Measurements from ENCODE around the gene GZMM. TPM values are rescaled to one million over a fixed set of nuclear protein-coding genes. Genes with fewer than 3 reads are reported as not detected.
A peak's percentile ranks its signal among the peaks of the same experiment; 100 is the strongest.

GZMM gene
- total and polyA plus RNA-seq, 2 experiments from 2014 or later, result not detected

GRCh38 chr19:530134-531008 lies 13.5 kb upstream of the GZMM start:
- Histone ChIP-seq H3K9me3 (ENCODE audit: low read depth) (no peaks in the 10 kb centered on the region), H3K4me1 (ENCODE audit: insufficient read depth) (peaks cover 7% of the 10 kb centered on the region), H3K79me2 (ENCODE audit: insufficient read depth) (peaks cover 33% of the 10 kb centered on the region), H3K36me3 (ENCODE audit: low read depth) (no peaks in the 10 kb centered on the region), H3K9me2 (ENCODE audit: insufficient read depth) (no peaks in the 10 kb centered on the region), H3F3A (ENCODE audit: insufficient read depth) (no peaks in the 10 kb centered on the region), H3K27ac (no peak overlapping the region), H3K9ac (peak overlapping the region; percentile 82), H3K4me2 (ENCODE audit: unreplicated experiment) (peak overlapping the region; percentile 75), H2AFZ (peak overlapping the region; percentile 86), H3K4me3 (peak overlapping the region; percentile 79), H4K20me1 (ENCODE audit: insufficient read depth) (no peaks in the 10 kb centered on the region), H3K27me3 (replicated peaks; ENCODE audit: insufficient read depth) (no peaks in the 10 kb centered on the region)
- WGBS, 2 experiments (ENCODE audit: low coverage in 1 of 2, low lambda C conversion rate in 2 of 2, missing lambda C conversion rate in 2 of 2), result 66 to 69% methylated on average over 34 to 38 of the region's 38 CpGs
- in situ Hi-C loops (cut with MboI), result no loop called here
- TF ChIP-seq EZH2phosphoT487 (IDR thresholded peaks at IDR 0.05; ENCODE audit: insufficient read depth, low read depth) (no peak), EZH2 (IDR thresholded peaks at IDR 0.05; ENCODE audit: insufficient read depth, poor library complexity, severe bottlenecking) (no peak)
- DNase-seq, result no peak

DNA sequence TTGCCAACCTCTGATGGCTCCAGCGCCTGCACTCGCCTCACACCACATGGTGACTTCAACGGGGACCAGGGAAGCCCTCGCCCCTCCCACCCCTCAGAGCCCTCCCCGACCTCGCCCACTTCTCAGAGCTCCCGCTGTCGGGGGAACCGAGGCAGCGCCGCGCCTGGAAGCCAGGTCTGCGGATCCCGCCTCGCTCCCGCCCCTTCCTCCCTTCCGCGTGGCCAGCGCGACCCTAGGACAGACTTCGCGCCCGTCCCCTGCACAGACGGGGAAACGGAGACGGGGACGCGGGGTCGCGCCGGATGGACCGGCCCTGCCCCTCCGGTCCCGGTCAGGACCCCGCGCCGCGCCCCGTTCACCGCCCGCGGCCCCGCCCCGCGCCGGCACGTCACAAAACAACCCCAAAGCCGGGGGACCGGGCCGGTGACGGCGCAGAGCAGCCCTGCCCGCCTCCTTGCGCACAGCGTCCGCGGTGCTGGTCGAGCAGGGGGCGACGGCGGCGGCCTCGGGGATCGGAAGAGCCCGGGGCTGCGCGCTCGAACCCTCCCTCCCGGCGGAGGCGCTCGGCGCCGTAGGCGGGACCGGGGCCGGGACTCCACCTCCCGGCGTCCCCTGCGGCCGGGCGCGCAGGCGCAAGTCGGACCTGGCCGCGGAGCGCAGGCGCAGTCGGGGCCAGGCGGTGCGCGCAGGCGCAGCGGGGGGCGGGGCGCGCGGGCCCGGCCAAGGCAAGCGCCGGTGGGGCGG lies 12.7 kb upstream of the GZMM start:
- Histone ChIP-seq H3K36me3 (ENCODE audit: low read depth) (no peaks in the 10 kb centered on the region; the same call in 1 of the 2 replicates), H3K27ac (peak overlapping the region; percentile 50), H3K27me3 (replicated peaks; ENCODE audit: insufficient read depth) (no peaks in the 10 kb centered on the region), H3K9me2 (ENCODE audit: insufficient read depth) (no peaks in the 10 kb centered on the region), H3K9ac (peak overlapping the region; percentile 82), H3F3A (ENCODE audit: insufficient read depth) (no peaks in the 10 kb centered on the region), H4K20me1 (ENCODE audit: insufficient read depth) (no peaks in the 10 kb centered on the region), H3K4me2 (ENCODE audit: unreplicated experiment) (peak overlapping the region; percentile 75), H2AFZ (peak overlapping the region; percentile 86), H3K4me3 (peak overlapping the region; percentile 79), H3K79me2 (ENCODE audit: insufficient read depth) (peaks cover 42% of the 10 kb centered on the region), H3K4me1 (ENCODE audit: insufficient read depth) (peaks cover 7% of the 10 kb centered on the region), H3K9me3 (ENCODE audit: low read depth) (no peaks in the 10 kb centered on the region)
- WGBS, 2 experiments (ENCODE audit: low coverage in 1 of 2, low lambda C conversion rate in 2 of 2, missing lambda C conversion rate in 2 of 2), result 0 to 3% methylated on average over 45 to 46 of the region's 103 CpGs
- TF ChIP-seq EZH2phosphoT487 (IDR thresholded peaks at IDR 0.05; ENCODE audit: insufficient read depth, low read depth) (no peak), EZH2 (IDR thresholded peaks at IDR 0.05; ENCODE audit: insufficient read depth, poor library complexity, severe bottlenecking) (no peak)
- in situ Hi-C loops (cut with MboI), result no loop called here
- peak; percentile 95 for DNase-seq

- peak within 1 kb of the TSS; percentile 97 for H3K4me2 ChIP-seq (ENCODE audit: unreplicated experiment)
- peaks cover 46% of the 10 kb centered on the region for H3K79me2 ChIP-seq (ENCODE audit: insufficient read depth)
- WGBS, 2 experiments (ENCODE audit: low coverage in 1 of 2, low lambda C conversion rate in 2 of 2, missing lambda C conversion rate in 2 of 2), result 1% methylated on average over 32 to 63 of the region's 84 CpGs
- H3K4me3 ChIP-seq, result peak within 1 kb of the TSS; percentile 79
- DNase-seq, result peak; percentile 46
- in situ Hi-C loops (cut with MboI), result no loop called here
- H3K9me3 ChIP-seq (ENCODE audit: low read depth), result no peaks in the 10 kb centered on the region
- peak within 1 kb of the TSS; percentile 86 for H2AFZ ChIP-seq
- peak within 1 kb of the TSS; percentile 79 for H3K27ac ChIP-seq
- H3K9me2 ChIP-seq (ENCODE audit: insufficient read depth), result no peaks in the 10 kb centered on the region
- H3K9ac ChIP-seq, result peak within 1 kb of the TSS; percentile 90
- TF ChIP-seq EZH2phosphoT487 (IDR thresholded peaks at IDR 0.05; ENCODE audit: insufficient read depth, low read depth) (no peak), EZH2 (IDR thresholded peaks at IDR 0.05; ENCODE audit: insufficient read depth, poor library complexity, severe bottlenecking) (no peak)
- no peaks in the 10 kb centered on the region; the same call in 1 of the 2 replicates for H3K36me3 ChIP-seq (ENCODE audit: low read depth)
- no peaks in the 10 kb centered on the region for H4K20me1 ChIP-seq (ENCODE audit: insufficient read depth)
- H3F3A ChIP-seq (ENCODE audit: insufficient read depth), result no peaks in the 10 kb centered on the region
- H3K4me1 ChIP-seq (ENCODE audit: insufficient read depth), result peaks cover 7% of the 10 kb centered on the region
- H3K27me3 ChIP-seq (replicated peaks; ENCODE audit: insufficient read depth), result no peaks in the 10 kb centered on the region
Observed at GRCh38 chr19:531753-532560, 11.9 kb upstream of the GZMM start, which contains the start of gene CDC34. TSS of gene CDC34 (plus strand) at chr19:531760. CDS start at chr19:531932, 172 bp downstream.
